Epithelial cell of esophagus (primary cell): Measurements from ENCODE around the gene NOX4.

ENCODE experiments used
- DNase-seq: peaks from one replicate; pipeline ENCODE4 v3.0.0; 2010; ENCODE audit warnings: low read depth
- H3K4me3 ChIP-seq: 2 replicates; pipeline ENCODE4 v1.5.1; 2011; ENCODE audit warnings: mild to moderate bottlenecking, low read length, control low read depth
- TF ChIP-seq, protein P1 (sequence below): IDR thresholded peaks from 2 replicates; pipeline ENCODE4 v1.5.1; 2011; ENCODE audit warnings: low read depth, mild to moderate bottlenecking, low read length, control low read depth, inconsistent platforms; ENCODE audit not compliant: insufficient read depth; ENCODE audit errors: missing control alignments

Gene NOX4

GRCh38 chr11:89484896-89485295, 6.3 kb downstream of the NOX4 start:
- H3K4me3 ChIP-seq: no peak overlapping the region
- TF ChIP-seq, protein P1, sequence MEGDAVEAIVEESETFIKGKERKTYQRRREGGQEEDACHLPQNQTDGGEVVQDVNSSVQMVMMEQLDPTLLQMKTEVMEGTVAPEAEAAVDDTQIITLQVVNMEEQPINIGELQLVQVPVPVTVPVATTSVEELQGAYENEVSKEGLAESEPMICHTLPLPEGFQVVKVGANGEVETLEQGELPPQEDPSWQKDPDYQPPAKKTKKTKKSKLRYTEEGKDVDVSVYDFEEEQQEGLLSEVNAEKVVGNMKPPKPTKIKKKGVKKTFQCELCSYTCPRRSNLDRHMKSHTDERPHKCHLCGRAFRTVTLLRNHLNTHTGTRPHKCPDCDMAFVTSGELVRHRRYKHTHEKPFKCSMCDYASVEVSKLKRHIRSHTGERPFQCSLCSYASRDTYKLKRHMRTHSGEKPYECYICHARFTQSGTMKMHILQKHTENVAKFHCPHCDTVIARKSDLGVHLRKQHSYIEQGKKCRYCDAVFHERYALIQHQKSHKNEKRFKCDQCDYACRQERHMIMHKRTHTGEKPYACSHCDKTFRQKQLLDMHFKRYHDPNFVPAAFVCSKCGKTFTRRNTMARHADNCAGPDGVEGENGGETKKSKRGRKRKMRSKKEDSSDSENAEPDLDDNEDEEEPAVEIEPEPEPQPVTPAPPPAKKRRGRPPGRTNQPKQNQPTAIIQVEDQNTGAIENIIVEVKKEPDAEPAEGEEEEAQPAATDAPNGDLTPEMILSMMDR: no peak
- no peak for DNase-seq

- H3K4me3 ChIP-seq: no peak overlapping the region
- peak; percentile 29 for DNase-seq
- TF ChIP-seq, protein P1: peak; percentile 25
These were observed 14.0 kb downstream of the NOX4 start for GRCh38 chr11:89477175-89477574.

DNA sequence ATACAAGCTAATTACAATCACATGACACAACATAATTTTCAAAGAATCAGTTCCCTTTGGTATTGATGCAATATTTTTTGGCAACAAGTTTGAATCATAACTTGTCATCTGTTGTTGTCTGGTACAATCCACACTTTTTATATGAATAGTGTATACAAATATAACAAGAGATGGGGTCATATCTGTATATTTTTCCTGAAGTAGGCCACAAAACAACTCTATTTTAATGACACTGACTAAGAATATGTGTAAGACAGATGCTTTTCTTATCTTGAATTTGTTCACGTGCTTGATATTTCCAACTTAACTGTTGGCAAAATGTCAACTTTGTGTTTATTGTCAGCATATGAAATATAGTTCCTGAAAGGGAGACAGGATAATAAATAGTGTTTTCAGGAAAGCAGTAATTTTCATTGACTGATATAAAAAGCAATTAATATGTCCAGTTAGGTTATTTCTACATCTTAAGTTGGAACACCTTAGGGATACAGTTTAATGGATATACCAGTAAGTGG, 27.9 kb downstream of the NOX4 start:
- no peak for DNase-seq
- no peak overlapping the region for H3K4me3 ChIP-seq
- TF ChIP-seq, protein P1: no peak

DNA sequence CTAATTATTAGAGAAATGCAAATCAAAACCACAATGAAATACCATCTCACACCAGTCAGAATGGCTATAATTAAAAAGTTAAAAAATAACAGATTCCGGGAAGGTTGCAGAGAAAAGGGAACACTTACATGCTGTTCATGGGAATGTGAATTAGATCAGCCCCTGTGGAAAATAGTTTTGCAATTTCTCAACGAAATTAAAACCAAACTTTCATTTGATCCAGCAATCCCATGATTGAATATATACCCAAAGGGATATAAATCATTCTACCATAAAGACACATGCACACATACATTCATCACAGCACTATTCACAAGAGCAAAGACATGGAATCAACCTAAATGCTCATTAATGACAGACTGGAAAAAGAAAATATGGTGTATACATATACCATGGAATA, 32.5 kb downstream of the NOX4 start:
- TF ChIP-seq, protein P1: no peak
- no peak for DNase-seq

DNA sequence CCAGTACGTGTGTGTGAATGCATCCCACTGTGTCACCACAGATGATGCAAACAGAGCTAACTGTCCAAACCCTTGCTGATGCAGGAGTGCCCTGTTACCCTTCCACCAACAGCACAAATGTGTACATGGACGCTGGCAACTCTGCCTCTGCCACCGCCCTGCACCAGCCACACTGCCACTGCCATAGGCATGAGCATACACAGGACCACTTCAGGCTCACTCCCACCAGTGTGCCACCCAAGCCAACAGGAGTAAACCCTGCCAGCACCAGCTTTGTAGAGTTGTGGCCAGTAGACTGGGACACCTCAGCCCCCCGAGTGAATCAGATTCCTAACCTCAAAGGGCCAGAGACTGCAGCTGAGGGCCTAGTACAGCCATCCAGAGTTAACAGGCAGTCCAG, 34.0 kb downstream of the NOX4 start:
- TF ChIP-seq, protein P1: no peak
- H3K4me3 ChIP-seq: no peak overlapping the region
- DNase-seq: no peak

More for the DNA sequence above, 32.5 kb downstream of the NOX4 start:
- no peak overlapping the region for H3K4me3 ChIP-seq

- no peak for DNase-seq
- no peak overlapping the region for H3K4me3 ChIP-seq
- TF ChIP-seq, protein P1: no peak
These were observed 34.5 kb downstream of the NOX4 start for GRCh38 chr11:89456681-89457080.

DNA sequence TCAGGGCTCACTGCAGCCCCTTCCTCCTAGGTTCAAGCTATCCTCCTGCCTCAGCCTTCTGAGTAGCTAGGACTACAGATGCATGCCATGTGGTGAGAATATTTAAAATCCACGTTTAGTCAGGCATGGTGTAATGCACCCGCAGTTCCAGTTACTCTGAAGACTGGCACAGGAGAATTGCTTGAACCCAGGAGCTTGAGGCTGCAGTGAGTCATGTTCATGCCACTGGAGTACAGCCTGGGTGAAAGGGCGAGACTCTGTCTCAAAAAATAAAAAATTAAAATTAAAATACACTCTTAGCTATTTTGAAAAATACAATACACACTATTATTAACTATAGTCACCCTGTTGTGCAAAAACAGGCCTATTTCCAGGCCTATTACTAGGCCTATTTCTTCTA, 38.4 kb downstream of the NOX4 start:
- DNase-seq: peak; percentile 9
- TF ChIP-seq, protein P1: no peak
- no peak overlapping the region for H3K4me3 ChIP-seq
